Immature natural killer cell (primary cell): ENCODE measurements around the gene CCDC3. TPM values are rescaled to one million over a fixed set of nuclear protein-coding genes. Genes with fewer than 3 reads are reported as not detected.

ENCODE experiments used
- DNase-seq, 3 donors: peaks; one replicate each; pipeline ENCODE4 v3.0.0; 2022; ENCODE audit warnings: mixed read lengths in 1 of 3
- H3K27ac Mint-ChIP-seq, 6 donors: one replicate each; pipeline ENCODE4 v1.8.0; 2020; ENCODE audit warnings: mixed read lengths in 6 of 6, mild to moderate bottlenecking in 5 of 6, inconsistent platforms in 4 of 6, moderate library complexity in 3 of 6
- H3K27me3 Mint-ChIP-seq, 3 donors: one replicate each; pipeline ENCODE4 v1.8.0; 2020 to 2021; ENCODE audit warnings: low read depth in 3 of 3, mild to moderate bottlenecking in 3 of 3, mixed read lengths in 3 of 3, moderate library complexity in 3 of 3, inconsistent platforms in 1 of 3
- H3K36me3 Mint-ChIP-seq, 3 donors: one replicate each; pipeline ENCODE4 v1.8.0; 2020; ENCODE audit warnings: mixed read lengths in 3 of 3, inconsistent platforms in 2 of 3, mild to moderate bottlenecking in 2 of 3
- H3K4me1 Mint-ChIP-seq, 2 donors: one replicate each; pipeline ENCODE4 v1.8.0; 2020; ENCODE audit warnings: inconsistent platforms in 2 of 2, mild to moderate bottlenecking in 2 of 2, mixed read lengths in 2 of 2, moderate library complexity in 1 of 2
- H3K4me3 Mint-ChIP-seq, 5 donors: one replicate each; pipeline ENCODE4 v1.8.0; 2020; ENCODE audit warnings: mild to moderate bottlenecking in 5 of 5, mixed read lengths in 5 of 5, inconsistent platforms in 3 of 5, moderate library complexity in 3 of 5
- H3K9me3 Mint-ChIP-seq, 6 donors: one replicate each; pipeline ENCODE4 v1.8.0; 2020; ENCODE audit warnings: mild to moderate bottlenecking in 6 of 6, mixed read lengths in 6 of 6, inconsistent platforms in 4 of 6, moderate library complexity in 3 of 6
- polyA plus RNA-seq, 3 donors: library from polyadenylated mRNA; unstranded; fragments of 300-500 nt; fragmentation: Illumina TruSeq; gene quantifications; one replicate each; pipeline ENCODE4 v1.2.3, GENCODE V29; 2021

Gene CCDC3
- polyA plus RNA-seq, 3 donors from 2014 or later: not detected

- no peak for DNase-seq
- Mint-ChIP-seq H3K27me3 (peaks cover 0 to 10% (median 4%) of the 10 kb centered on the region in 3 donors), H3K9me3 (no peaks in the 10 kb centered on the region), H3K4me3 (no peak overlapping the region), H3K36me3 (no peaks in the 10 kb centered on the region), H3K4me1 (no peaks in the 10 kb centered on the region), H3K27ac (no peak overlapping the region)
These were observed 80.3 kb downstream of the CCDC3 start for GRCh38 chr10:12921163-12921562.

- Mint-ChIP-seq H3K9me3 (no peaks in the 10 kb centered on the region), H3K4me1 (no peaks in the 10 kb centered on the region), H3K27ac (no peak overlapping the region), H3K27me3 (peaks cover 0 to 4% (median 3%) of the 10 kb centered on the region in 3 donors), H3K4me3 (no peak overlapping the region), H3K36me3 (no peaks in the 10 kb centered on the region)
- no peak for DNase-seq
These were observed 81.9 kb downstream of the CCDC3 start for GRCh38 chr10:12919574-12919973.

- Mint-ChIP-seq H3K4me3 (no peak overlapping the region), H3K36me3 (no peaks in the 10 kb centered on the region), H3K27ac (no peak overlapping the region), H3K4me1 (no peaks in the 10 kb centered on the region), H3K9me3 (peaks cover 0 to 12% (median under 1%) of the 10 kb centered on the region in 6 donors), H3K27me3 (peaks cover 0 to 4% (median 3%) of the 10 kb centered on the region in 3 donors)
- no peak for DNase-seq
These were observed 84.9 kb downstream of the CCDC3 start for GRCh38 chr10:12916587-12916986.

- peaks cover 0 to 12% (median 2%) of the 10 kb centered on the region in 6 donors for H3K9me3 Mint-ChIP-seq
- H3K36me3 Mint-ChIP-seq: no peaks in the 10 kb centered on the region
- H3K27me3 Mint-ChIP-seq: peaks cover 0 to 4% (median 3%) of the 10 kb centered on the region in 3 donors
These were observed 85.8 kb downstream of the CCDC3 start for GRCh38 chr10:12915637-12916168.

GRCh38 chr10:12914111-12914510 is 87.4 kb downstream of the CCDC3 start:
- no peak for DNase-seq
- H3K9me3 Mint-ChIP-seq: peaks cover 0 to 12% (median 2%) of the 10 kb centered on the region in 6 donors
- H3K36me3 Mint-ChIP-seq: no peaks in the 10 kb centered on the region
- H3K4me1 Mint-ChIP-seq: no peaks in the 10 kb centered on the region
- H3K4me3 Mint-ChIP-seq: no peak overlapping the region
- no peak overlapping the region for H3K27ac Mint-ChIP-seq
- peaks cover 0 to 6% (median 3%) of the 10 kb centered on the region in 3 donors for H3K27me3 Mint-ChIP-seq

More at GRCh38 chr10:12915637-12916168, 85.8 kb downstream of the CCDC3 start:
- H3K4me3 Mint-ChIP-seq: no peak overlapping the region
- no peak overlapping the region for H3K27ac Mint-ChIP-seq
- no peaks in the 10 kb centered on the region for H3K4me1 Mint-ChIP-seq
- DNase-seq: no peak

- peaks cover 0 to 12% (median 2%) of the 10 kb centered on the region in 6 donors for H3K9me3 Mint-ChIP-seq
- H3K4me1 Mint-ChIP-seq: no peaks in the 10 kb centered on the region
- no peak overlapping the region for H3K4me3 Mint-ChIP-seq
- no peak for DNase-seq
- no peaks in the 10 kb centered on the region for H3K36me3 Mint-ChIP-seq
- H3K27me3 Mint-ChIP-seq: peaks cover 0 to 3% (median 0%) of the 10 kb centered on the region in 3 donors
- no peak overlapping the region for H3K27ac Mint-ChIP-seq
These were observed 89.7 kb downstream of the CCDC3 start for GRCh38 chr10:12911795-12912194.

GRCh38 chr10:12910835-12911234 is 90.7 kb downstream of the CCDC3 start:
- Mint-ChIP-seq H3K27me3 (peaks cover 0 to 3% (median 0%) of the 10 kb centered on the region in 3 donors), H3K27ac (no peak overlapping the region), H3K36me3 (no peaks in the 10 kb centered on the region), H3K9me3 (peaks cover 0 to 12% (median 2%) of the 10 kb centered on the region in 6 donors), H3K4me3 (no peak overlapping the region), H3K4me1 (no peaks in the 10 kb centered on the region)
- DNase-seq: no peak

GRCh38 chr10:12909836-12910185 is 91.7 kb downstream of the CCDC3 start:
- DNase-seq: no peak
- Mint-ChIP-seq H3K4me1 (no peaks in the 10 kb centered on the region), H3K36me3 (no peaks in the 10 kb centered on the region), H3K4me3 (no peak overlapping the region), H3K9me3 (peaks cover 0 to 12% (median 2%) of the 10 kb centered on the region in 6 donors), H3K27me3 (peaks cover 0 to 3% (median 0%) of the 10 kb centered on the region in 3 donors), H3K27ac (no peak overlapping the region)

GRCh38 chr10:12909182-12909835 is 92.2 kb downstream of the CCDC3 start:
- peaks cover 0 to 3% (median 0%) of the 10 kb centered on the region in 3 donors for H3K27me3 Mint-ChIP-seq
- no peaks in the 10 kb centered on the region for H3K36me3 Mint-ChIP-seq
- H3K9me3 Mint-ChIP-seq: peaks cover 0 to 12% (median 2%) of the 10 kb centered on the region in 6 donors
- H3K4me3 Mint-ChIP-seq: no peak overlapping the region
- H3K27ac Mint-ChIP-seq: no peak overlapping the region
- no peak for DNase-seq
- H3K4me1 Mint-ChIP-seq: no peaks in the 10 kb centered on the region

GRCh38 chr10:12908773-12909172 is 92.7 kb downstream of the CCDC3 start:
- Mint-ChIP-seq H3K4me3 (no peak overlapping the region), H3K27ac (no peak overlapping the region)
- no peak for DNase-seq

GRCh38 chr10:12907656-12908055 is 93.9 kb downstream of the CCDC3 start:
- DNase-seq: no peak
- H3K27me3 Mint-ChIP-seq: peaks cover 0 to 3% (median 0%) of the 10 kb centered on the region in 3 donors
- no peaks in the 10 kb centered on the region for H3K36me3 Mint-ChIP-seq

More at GRCh38 chr10:12908773-12909172, 92.7 kb downstream of the CCDC3 start:
- Mint-ChIP-seq H3K27me3 (peaks cover 0 to 3% (median 0%) of the 10 kb centered on the region in 3 donors), H3K9me3 (peaks cover 0 to 12% (median 2%) of the 10 kb centered on the region in 6 donors), H3K36me3 (no peaks in the 10 kb centered on the region), H3K4me1 (no peaks in the 10 kb centered on the region)

GRCh38 chr10:12906051-12906541 is 95.4 kb downstream of the CCDC3 start:
- H3K27ac Mint-ChIP-seq: no peak overlapping the region
- H3K4me3 Mint-ChIP-seq: no peak overlapping the region
- DNase-seq: no peak
- peaks cover 0 to 3% (median 0%) of the 10 kb centered on the region in 3 donors for H3K27me3 Mint-ChIP-seq
- no peaks in the 10 kb centered on the region for H3K36me3 Mint-ChIP-seq
- peaks cover 0 to 2% (median 0%) of the 10 kb centered on the region in 6 donors for H3K9me3 Mint-ChIP-seq
- H3K4me1 Mint-ChIP-seq: no peaks in the 10 kb centered on the region

More at GRCh38 chr10:12907656-12908055, 93.9 kb downstream of the CCDC3 start:
- H3K4me1 Mint-ChIP-seq: no peaks in the 10 kb centered on the region
- H3K4me3 Mint-ChIP-seq: no peak overlapping the region
- H3K27ac Mint-ChIP-seq: no peak overlapping the region
- peaks cover 0 to 10% (median 2%) of the 10 kb centered on the region in 6 donors for H3K9me3 Mint-ChIP-seq

GRCh38 chr10:12905067-12905466 is 96.4 kb downstream of the CCDC3 start:
- Mint-ChIP-seq H3K4me3 (no peak overlapping the region), H3K27me3 (no peaks in the 10 kb centered on the region), H3K36me3 (no peaks in the 10 kb centered on the region), H3K27ac (no peak overlapping the region), H3K4me1 (no peaks in the 10 kb centered on the region), H3K9me3 (no peaks in the 10 kb centered on the region)
- no peak for DNase-seq

GRCh38 chr10:12902851-12903358 is 98.6 kb downstream of the CCDC3 start:
- no peaks in the 10 kb centered on the region for H3K36me3 Mint-ChIP-seq
- no peaks in the 10 kb centered on the region for H3K27me3 Mint-ChIP-seq
- no peaks in the 10 kb centered on the region for H3K9me3 Mint-ChIP-seq
- no peak for DNase-seq
- no peak overlapping the region for H3K4me3 Mint-ChIP-seq
- H3K4me1 Mint-ChIP-seq: no peaks in the 10 kb centered on the region
- no peak overlapping the region for H3K27ac Mint-ChIP-seq
